KMS-11 (cell line): ENCODE data around the gene CADPS2.

Source experiments
- H2AFZ ChIP-seq: fragments of 200-600 bp; sonication (generic); 2 replicates; pipeline ENCODE4 v1.6.1; 2016; ENCODE audit warnings: antibody characterized with exemption, mixed run types, low read depth
- H3K27ac ChIP-seq: fragments of 200-600 bp; sonication (generic); 2 replicates; pipeline ENCODE4 v1.6.1; 2016; ENCODE audit warnings: mild to moderate bottlenecking, mixed run types
- H3K27me3 ChIP-seq: fragments of 200-600 bp; sonication (generic); 2 replicates; pipeline ENCODE4 v1.6.1; 2017; ENCODE audit warnings: mild to moderate bottlenecking, low read depth, mixed run types, moderate library complexity; ENCODE audit not compliant: insufficient read depth
- H3K36me3 ChIP-seq: fragments of 200-600 bp; sonication (generic); 2 replicates; pipeline ENCODE4 v1.6.1; 2017; ENCODE audit warnings: mild to moderate bottlenecking, mixed run types; ENCODE audit not compliant: insufficient read depth
- H3K4me1 ChIP-seq: fragments of 200-600 bp; sonication (generic); 2 replicates; pipeline ENCODE4 v1.6.1; 2016; ENCODE audit warnings: mild to moderate bottlenecking, low read depth, mixed run types; ENCODE audit not compliant: poor library complexity, severe bottlenecking
- H3K4me2 ChIP-seq: fragments of 200-600 bp; sonication (generic); 2 replicates; pipeline ENCODE4 v1.7.0; 2016; ENCODE audit warnings: mild to moderate bottlenecking, mixed run types
- H3K4me3 ChIP-seq: fragments of 200-600 bp; sonication (generic); IDR thresholded peaks from 2 replicates; pipeline ENCODE4 v1.6.1; 2017; ENCODE audit warnings: low read depth, low read length, mixed read lengths; ENCODE audit not compliant: insufficient read depth
- H3K79me2 ChIP-seq: fragments of 200-600 bp; sonication (generic); 2 replicates; pipeline ENCODE4 v1.6.1; 2016; ENCODE audit warnings: low read depth, mixed run types; ENCODE audit not compliant: insufficient read depth
- H3K9ac ChIP-seq: fragments of 200-600 bp; sonication (generic); 2 replicates; pipeline ENCODE4 v1.6.1; 2016; ENCODE audit warnings: mild to moderate bottlenecking, mixed run types
- H4K20me1 ChIP-seq: fragments of 200-600 bp; sonication (generic); 2 replicates; pipeline ENCODE4 v1.6.1; 2016; ENCODE audit warnings: mild to moderate bottlenecking, mixed run types; ENCODE audit not compliant: insufficient read depth
- CTCF ChIP-seq: fragments of 200-600 bp; sonication (generic); conservative IDR thresholded peaks from 2 replicates; pipeline ENCODE4 v1.6.1; 2017; ENCODE audit warnings: low read depth, mild to moderate bottlenecking, antibody characterized with exemption, low read length, moderate library complexity, mixed read lengths

Gene CADPS2

GRCh38 chr7:122535086-122535485 lies 351.2 kb downstream of the CADPS2 start:
- no peaks in the 10 kb centered on the region for H3K36me3 ChIP-seq
- H3K9ac ChIP-seq = no peak overlapping the region
- H3K79me2 ChIP-seq = no peaks in the 10 kb centered on the region
- H4K20me1 ChIP-seq = no peaks in the 10 kb centered on the region
- H3K4me1 ChIP-seq = peaks cover 23% of the 10 kb centered on the region
- no peak for TF ChIP-seq CTCF
- H3K27ac ChIP-seq = no peak overlapping the region
- H3K27me3 ChIP-seq = no peaks in the 10 kb centered on the region
- no peak overlapping the region for H3K4me2 ChIP-seq
- H2AFZ ChIP-seq = no peak overlapping the region
- H3K4me3 ChIP-seq = no peak overlapping the region

GRCh38 chr7:122532406-122533269 lies 353.6 kb downstream of the CADPS2 start:
- H3K79me2 ChIP-seq = no peaks in the 10 kb centered on the region
- H4K20me1 ChIP-seq = no peaks in the 10 kb centered on the region
- no peak overlapping the region for H3K9ac ChIP-seq
- no peaks in the 10 kb centered on the region for H3K27me3 ChIP-seq
- no peaks in the 10 kb centered on the region for H3K36me3 ChIP-seq
- H3K4me1 ChIP-seq = peaks cover 44% of the 10 kb centered on the region
- no peak overlapping the region for H3K27ac ChIP-seq
- no peak overlapping the region for H3K4me3 ChIP-seq
- TF ChIP-seq CTCF = peak; percentile 92
- H2AFZ ChIP-seq = no peak overlapping the region
- H3K4me2 ChIP-seq = no peak overlapping the region; the same call in 1 of the 2 replicates

- peak; percentile 94 for TF ChIP-seq CTCF
- Histone ChIP-seq H3K4me2 (peak overlapping the region; percentile 19), H3K27me3 (no peaks in the 10 kb centered on the region), H3K36me3 (no peaks in the 10 kb centered on the region), H2AFZ (no peak overlapping the region), H3K79me2 (no peaks in the 10 kb centered on the region), H3K9ac (no peak overlapping the region), H3K4me3 (no peak overlapping the region), H3K27ac (no peak overlapping the region), H3K4me1 (peaks cover 52% of the 10 kb centered on the region), H4K20me1 (no peaks in the 10 kb centered on the region)
Observed at GRCh38 chr7:122528879-122529481, 357.3 kb downstream of the CADPS2 start.

- no peak overlapping the region for H3K27ac ChIP-seq
- H3K9ac ChIP-seq = no peak overlapping the region
- H3K4me1 ChIP-seq = peaks cover 53% of the 10 kb centered on the region
- H3K36me3 ChIP-seq = no peaks in the 10 kb centered on the region
- no peak for TF ChIP-seq CTCF
- H3K79me2 ChIP-seq = no peaks in the 10 kb centered on the region
- no peaks in the 10 kb centered on the region for H3K27me3 ChIP-seq
- no peak overlapping the region for H3K4me2 ChIP-seq
- no peak overlapping the region for H2AFZ ChIP-seq
- no peaks in the 10 kb centered on the region for H4K20me1 ChIP-seq
- no peak overlapping the region for H3K4me3 ChIP-seq
Observed at GRCh38 chr7:122525355-122525754, 360.9 kb downstream of the CADPS2 start.
